ENCODE data around the gene GDF10. TPM values are rescaled to one million over a fixed set of nuclear protein-coding genes. Genes with fewer than 3 reads are reported as not detected.

The GDF10 gene, protein sequence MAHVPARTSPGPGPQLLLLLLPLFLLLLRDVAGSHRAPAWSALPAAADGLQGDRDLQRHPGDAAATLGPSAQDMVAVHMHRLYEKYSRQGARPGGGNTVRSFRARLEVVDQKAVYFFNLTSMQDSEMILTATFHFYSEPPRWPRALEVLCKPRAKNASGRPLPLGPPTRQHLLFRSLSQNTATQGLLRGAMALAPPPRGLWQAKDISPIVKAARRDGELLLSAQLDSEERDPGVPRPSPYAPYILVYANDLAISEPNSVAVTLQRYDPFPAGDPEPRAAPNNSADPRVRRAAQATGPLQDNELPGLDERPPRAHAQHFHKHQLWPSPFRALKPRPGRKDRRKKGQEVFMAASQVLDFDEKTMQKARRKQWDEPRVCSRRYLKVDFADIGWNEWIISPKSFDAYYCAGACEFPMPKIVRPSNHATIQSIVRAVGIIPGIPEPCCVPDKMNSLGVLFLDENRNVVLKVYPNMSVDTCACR
- 1 to 10 TPM in 1 of 4 donors, under 1 TPM in 1, not detected in 2; 0.63 to 1.6 TPM for polyA plus RNA-seq
- long read RNA-seq, donor 1, partial matches to known transcripts, result 0 of 2 reads
- long read RNA-seq, donor 1, other reads (novel, unspliced or antisense), result 0 of 2 reads
- long read RNA-seq, donor 2, partial matches to known transcripts, result 0 of 1 reads
- long read RNA-seq, donor 2, other reads (novel, unspliced or antisense), result 0 of 1 reads
- long read RNA-seq, donor 3, partial matches to known transcripts, result 0 of 1 reads
- long read RNA-seq, donor 3, other reads (novel, unspliced or antisense), result 0 of 1 reads
- long read RNA-seq, donor 4, result 0 reads
- long read RNA-seq, donor 5, result 0 reads
- long read RNA-seq, donor 6, partial matches to known transcripts, result 0 of 1 reads
- long read RNA-seq, donor 6, other reads (novel, unspliced or antisense), result 0 of 1 reads
- long read RNA-seq, donor 7, result 0 reads
- long read RNA-seq, donor 8, result 0 reads
- long read RNA-seq, donor 9, result 0 reads
- long read RNA-seq, donor 10, partial matches to known transcripts, result 0 of 2 reads
- long read RNA-seq, donor 10, other reads (novel, unspliced or antisense), result 0 of 2 reads

DNA sequence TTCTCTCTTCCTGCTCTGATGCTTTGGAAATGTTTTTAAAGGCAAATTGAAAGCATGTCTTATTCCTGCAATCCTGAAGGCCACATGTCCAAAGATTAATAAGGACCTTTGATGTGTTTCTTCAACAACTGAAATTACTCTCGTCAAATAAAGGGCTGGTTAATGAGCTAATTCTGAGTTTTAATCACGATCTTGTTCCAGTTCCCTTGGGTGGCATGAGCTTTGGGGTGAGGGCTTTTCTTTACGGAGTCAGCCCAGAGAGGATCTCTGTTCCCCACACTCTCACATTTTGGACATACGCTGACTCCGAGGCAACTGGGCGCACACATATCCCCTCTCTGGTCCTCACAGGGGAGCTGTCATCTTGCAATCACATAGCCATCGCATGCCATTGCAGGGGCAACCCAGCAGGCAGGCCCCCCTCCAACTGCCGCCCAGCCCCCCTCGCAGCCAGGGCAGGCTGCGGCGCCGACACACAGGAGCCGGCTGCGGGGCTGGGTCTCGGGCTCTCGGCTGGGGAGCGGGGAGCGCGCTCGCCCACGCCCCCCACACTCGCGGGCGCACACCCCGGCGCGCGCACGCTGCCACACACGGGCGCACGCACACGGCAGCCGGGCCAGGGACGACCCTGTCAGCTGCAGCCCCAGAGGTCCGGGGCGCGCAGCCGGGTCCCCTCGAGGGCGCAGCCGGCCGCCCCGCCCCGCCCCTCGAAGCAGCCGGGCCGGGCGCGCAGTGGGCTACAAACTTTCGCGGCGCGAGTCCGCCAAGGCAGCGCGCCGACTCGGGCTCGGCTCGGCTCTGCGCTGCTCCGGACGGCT is at the start of gene GDF10:
GDF10 (plus strand) TSS at position 587 of the 818 bp plus-strand sequence. CDS start 455 bp downstream, outside the sequence.
- 5 to 9% (median 5%) methylated on average over 32 to 64 of the region's 64 CpGs for WGBS, 3 donors
- no peaks in the 10 kb centered on the region for H3K9me3 ChIP-seq (ENCODE audit: control insufficient read depth in 2 of 2, insufficient read depth in 1 of 2, low read depth in 1 of 2, low read length in 1 of 2)
- H3K27me3 ChIP-seq (ENCODE audit: control insufficient read depth in 3 of 3, insufficient read depth in 3 of 3, low read length in 3 of 3), result peaks cover 0 to 44% (median 7%) of the 10 kb centered on the region in 3 donors
- no peak for FAIRE-seq
- H3K4me1 ChIP-seq (ENCODE audit: control insufficient read depth in 3 of 3, insufficient read depth in 2 of 3, low read depth in 1 of 3, low read length in 2 of 3), result peaks cover 0 to 3% (median 0%) of the 10 kb centered on the region in 3 donors
- no peaks in the 10 kb centered on the region for H3K36me3 ChIP-seq (ENCODE audit: control insufficient read depth in 3 of 3, insufficient read depth in 2 of 3, low read depth in 1 of 3, low read length in 3 of 3)
- H3K27ac ChIP-seq (ENCODE audit: low read depth in 1 of 3, low read length in 2 of 3), result no peak within 1 kb of the TSS
- peak within 1 kb of the TSS in 2 of 3 donors; percentile 19 to 37 for H3K4me3 ChIP-seq (ENCODE audit: low read depth in 1 of 3, low read length in 3 of 3)
- DNase-seq, result no peak

DNA sequence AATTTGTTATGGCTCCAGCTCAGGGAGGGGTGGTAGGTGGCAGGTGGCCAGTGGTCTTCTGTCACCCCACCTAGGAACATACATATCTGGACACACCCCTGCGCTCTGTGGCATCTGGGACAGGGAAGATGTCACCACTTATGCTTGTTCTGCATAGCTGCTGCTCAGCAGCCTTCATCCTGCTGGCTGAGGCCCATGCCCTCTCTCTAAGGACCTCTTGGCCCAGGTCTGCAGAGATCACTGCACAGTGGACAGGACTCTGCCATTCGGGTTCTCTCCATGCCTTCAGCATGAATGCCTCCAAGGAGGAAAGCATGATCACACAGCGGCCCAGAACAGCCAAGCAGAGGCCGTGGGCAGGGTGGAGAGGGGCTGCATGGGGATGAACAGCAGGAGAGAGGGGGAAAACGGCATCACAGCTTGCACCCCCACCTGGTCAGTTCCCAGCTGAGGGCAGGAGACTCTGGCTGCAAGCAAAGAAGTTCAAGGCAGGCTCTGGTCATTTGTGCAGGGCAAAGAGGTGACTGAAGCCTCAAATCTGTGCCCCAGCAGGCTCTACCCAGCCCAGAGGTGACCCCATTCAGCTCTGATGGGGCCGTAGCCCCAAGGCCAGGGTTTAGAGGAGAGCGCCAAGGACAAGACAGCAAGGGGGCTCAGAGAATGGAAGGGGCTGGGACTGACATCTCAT is 47.8 kb upstream of the GDF10 start:
- Histone ChIP-seq H3K4me1 (ENCODE audit: control insufficient read depth in 3 of 3, insufficient read depth in 2 of 3, low read depth in 1 of 3, low read length in 2 of 3) (no peaks in the 10 kb centered on the region), H3K4me3 (ENCODE audit: low read depth in 1 of 3, low read length in 3 of 3) (no peak overlapping the region), H3K9me3 (ENCODE audit: control insufficient read depth in 2 of 2, insufficient read depth in 1 of 2, low read depth in 1 of 2, low read length in 1 of 2) (no peaks in the 10 kb centered on the region), H3K36me3 (ENCODE audit: control insufficient read depth in 3 of 3, insufficient read depth in 2 of 3, low read depth in 1 of 3, low read length in 3 of 3) (no peaks in the 10 kb centered on the region), H3K27me3 (ENCODE audit: control insufficient read depth in 3 of 3, insufficient read depth in 3 of 3, low read length in 3 of 3) (peaks cover 0 to 5% (median 0%) of the 10 kb centered on the region in 3 donors), H3K27ac (ENCODE audit: low read depth in 1 of 3, low read length in 2 of 3) (no peak overlapping the region)
- FAIRE-seq (no peak), DNase-seq (no peak)
- 71 to 76% (median 74%) methylated on average over 7 of the region's 7 CpGs for WGBS, 3 donors

DNA sequence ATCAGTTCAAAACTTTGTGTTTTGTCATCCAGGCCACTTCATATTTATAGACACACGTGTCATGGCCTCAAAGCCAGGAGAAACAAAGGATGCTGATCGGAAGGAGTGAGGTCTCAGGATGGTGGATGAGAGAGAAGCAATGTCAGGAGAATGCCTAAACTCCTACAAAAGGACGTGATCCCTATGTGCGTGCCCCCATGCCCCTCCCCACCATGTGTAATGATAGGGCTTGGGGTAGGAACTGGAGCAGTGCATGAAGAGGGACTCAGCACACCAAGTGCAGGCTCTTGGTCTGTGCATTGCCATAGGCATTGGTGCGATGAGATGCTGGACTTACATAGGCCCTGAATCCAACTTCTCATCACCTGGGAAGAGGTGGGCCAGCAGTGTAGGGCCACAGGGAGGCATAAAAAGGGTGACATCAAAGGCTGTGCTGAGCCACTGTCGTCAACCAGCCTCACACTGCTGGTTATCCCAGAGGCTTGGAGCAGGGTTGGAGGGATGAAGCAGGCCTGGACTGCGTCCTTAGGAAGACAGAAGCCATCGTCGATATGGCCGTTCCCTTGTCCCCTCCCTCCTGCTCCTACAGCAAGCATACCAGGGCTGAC is 46.9 kb upstream of the GDF10 start:
- 83 to 91% (median 87%) methylated on average over 10 of the region's 10 CpGs for WGBS, 3 donors
- Histone ChIP-seq H3K9me3 (ENCODE audit: control insufficient read depth in 2 of 2, insufficient read depth in 1 of 2, low read depth in 1 of 2, low read length in 1 of 2) (no peaks in the 10 kb centered on the region), H3K27ac (ENCODE audit: low read depth in 1 of 3, low read length in 2 of 3) (no peak overlapping the region), H3K36me3 (ENCODE audit: control insufficient read depth in 3 of 3, insufficient read depth in 2 of 3, low read depth in 1 of 3, low read length in 3 of 3) (no peaks in the 10 kb centered on the region), H3K27me3 (ENCODE audit: control insufficient read depth in 3 of 3, insufficient read depth in 3 of 3, low read length in 3 of 3) (peaks cover 0 to 5% (median 0%) of the 10 kb centered on the region in 3 donors), H3K4me3 (ENCODE audit: low read depth in 1 of 3, low read length in 3 of 3) (no peak overlapping the region), H3K4me1 (ENCODE audit: control insufficient read depth in 3 of 3, insufficient read depth in 2 of 3, low read depth in 1 of 3, low read length in 2 of 3) (peaks cover 0 to 3% (median 0%) of the 10 kb centered on the region in 3 donors)
- DNase-seq (no peak), FAIRE-seq (no peak)

DNA sequence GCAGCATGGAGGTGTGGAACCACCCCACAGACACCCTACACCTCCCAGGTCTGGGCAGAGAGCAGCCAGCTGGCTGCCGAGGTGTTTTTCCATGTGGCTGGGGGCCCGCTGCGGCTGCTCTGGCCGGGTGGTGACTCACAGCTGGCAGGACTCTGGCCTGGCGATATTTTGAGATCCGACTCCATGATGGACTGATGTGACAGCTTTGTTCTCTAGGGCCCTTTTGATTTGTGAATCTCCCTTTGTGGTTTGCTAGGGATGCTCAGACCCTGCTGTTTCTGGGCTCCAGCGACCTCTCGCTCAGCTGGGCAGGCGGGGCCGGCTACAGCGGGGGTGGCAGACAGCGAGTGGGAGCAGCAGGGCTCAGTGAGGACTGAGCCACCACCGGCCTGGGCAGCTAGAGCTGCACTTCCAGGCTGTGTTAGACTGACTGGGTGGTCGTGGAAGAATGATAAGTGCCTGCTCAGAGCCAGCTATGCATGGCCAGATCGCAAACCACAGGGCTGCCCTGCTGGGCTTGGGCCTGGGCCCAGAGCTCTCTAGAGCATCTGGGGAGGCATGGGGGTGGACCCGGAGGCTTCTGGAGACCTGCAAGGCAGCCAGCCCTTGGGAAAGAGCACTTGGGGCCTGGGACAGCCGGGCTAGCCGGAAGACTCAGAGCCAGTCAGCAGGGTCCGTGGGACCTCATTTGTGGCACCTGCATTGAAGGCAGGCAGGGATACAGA is 46.2 kb upstream of the GDF10 start:
- DNase-seq (no peak), FAIRE-seq (no peak)
- 65 to 81% (median 80%) methylated on average over 19 of the region's 19 CpGs for WGBS, 3 donors
- Histone ChIP-seq H3K9me3 (ENCODE audit: control insufficient read depth in 2 of 2, insufficient read depth in 1 of 2, low read depth in 1 of 2, low read length in 1 of 2) (no peaks in the 10 kb centered on the region), H3K36me3 (ENCODE audit: control insufficient read depth in 3 of 3, insufficient read depth in 2 of 3, low read depth in 1 of 3, low read length in 3 of 3) (no peaks in the 10 kb centered on the region), H3K4me1 (ENCODE audit: control insufficient read depth in 3 of 3, insufficient read depth in 2 of 3, low read depth in 1 of 3, low read length in 2 of 3) (peaks cover 0 to 3% (median 0%) of the 10 kb centered on the region in 3 donors), H3K27ac (ENCODE audit: low read depth in 1 of 3, low read length in 2 of 3) (no peak overlapping the region), H3K27me3 (ENCODE audit: control insufficient read depth in 3 of 3, insufficient read depth in 3 of 3, low read length in 3 of 3) (peaks cover 0 to 5% (median 0%) of the 10 kb centered on the region in 3 donors), H3K4me3 (ENCODE audit: low read depth in 1 of 3, low read length in 3 of 3) (no peak overlapping the region)

DNA sequence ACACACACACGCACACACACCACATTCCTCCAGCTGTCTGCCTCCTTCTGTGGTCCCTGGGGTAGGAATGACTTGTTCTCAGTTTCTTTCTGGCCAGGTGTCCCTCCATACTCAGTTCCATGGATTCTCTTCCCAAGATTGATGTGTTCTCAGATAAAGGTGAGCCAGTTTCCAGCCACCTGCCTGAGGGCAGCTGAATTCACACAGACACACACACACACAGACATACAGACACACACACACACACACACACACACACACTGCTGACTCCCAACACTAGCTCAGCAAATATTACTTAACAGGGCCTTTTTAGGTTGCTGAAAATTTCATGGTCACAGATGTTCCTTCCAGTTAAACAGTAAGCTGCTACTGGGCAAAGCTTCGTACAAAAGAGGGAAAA is 45.4 kb upstream of the GDF10 start:
- no peak for DNase-seq
- no peak for FAIRE-seq

DNA sequence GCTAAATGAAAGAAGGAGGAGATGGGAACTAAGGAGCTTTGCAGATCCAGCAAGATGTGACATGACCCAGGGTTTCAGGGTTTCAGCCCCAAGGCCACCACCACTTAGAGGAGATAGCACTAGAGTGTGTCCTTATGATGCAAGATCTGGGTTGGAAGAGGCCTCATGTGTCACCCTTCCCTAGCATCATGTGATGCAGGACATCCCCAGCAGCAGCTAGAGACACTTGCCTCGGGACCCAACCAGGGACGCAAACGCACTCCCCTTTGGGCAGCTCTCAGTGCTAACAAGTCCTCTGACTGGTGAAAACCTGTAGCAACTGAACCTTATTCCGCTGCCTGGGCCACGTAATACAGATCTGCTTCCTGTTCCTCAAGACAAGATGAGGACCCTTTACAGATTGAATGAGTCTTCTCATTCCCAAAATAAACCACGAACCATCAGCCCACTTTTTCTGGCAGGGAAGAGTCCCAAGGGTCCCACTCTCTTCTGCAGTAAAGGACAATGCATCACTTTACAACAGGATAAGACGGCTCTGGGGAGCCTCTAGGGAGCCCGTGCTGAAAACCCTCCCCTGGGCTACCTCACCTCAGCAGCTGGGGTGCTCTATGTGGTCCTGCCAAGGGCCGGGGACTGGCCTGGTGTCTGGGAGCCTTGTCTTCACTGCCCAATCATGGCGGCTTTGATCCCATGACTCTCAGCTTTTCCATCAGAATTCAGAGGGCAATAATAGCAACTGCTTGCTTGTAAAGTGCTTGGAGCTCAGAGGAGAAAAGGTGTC is 44.8 kb upstream of the GDF10 start:
- 79 to 86% (median 85%) methylated on average over 10 of the region's 10 CpGs for WGBS, 3 donors
- peaks cover 0 to 9% (median 0%) of the 10 kb centered on the region in 3 donors for H3K27me3 ChIP-seq (ENCODE audit: control insufficient read depth in 3 of 3, insufficient read depth in 3 of 3, low read length in 3 of 3)
- FAIRE-seq, result no peak

More for the DNA sequence above, 45.4 kb upstream of the GDF10 start:
- H3K27me3 ChIP-seq (ENCODE audit: control insufficient read depth in 3 of 3, insufficient read depth in 3 of 3, low read length in 3 of 3), result peaks cover 0 to 8% (median 0%) of the 10 kb centered on the region in 3 donors
- no peaks in the 10 kb centered on the region for H3K36me3 ChIP-seq (ENCODE audit: control insufficient read depth in 3 of 3, insufficient read depth in 2 of 3, low read depth in 1 of 3, low read length in 3 of 3)
- no peak overlapping the region for H3K27ac ChIP-seq (ENCODE audit: low read depth in 1 of 3, low read length in 2 of 3)
- no peaks in the 10 kb centered on the region for H3K9me3 ChIP-seq (ENCODE audit: control insufficient read depth in 2 of 2, insufficient read depth in 1 of 2, low read depth in 1 of 2, low read length in 1 of 2)
- H3K4me3 ChIP-seq (ENCODE audit: low read depth in 1 of 3, low read length in 3 of 3), result no peak overlapping the region
- peaks cover 0 to 3% (median 0%) of the 10 kb centered on the region in 3 donors for H3K4me1 ChIP-seq (ENCODE audit: control insufficient read depth in 3 of 3, insufficient read depth in 2 of 3, low read depth in 1 of 3, low read length in 2 of 3)
- WGBS, 3 donors, result 87 to 92% (median 89%) methylated on average over 2 of the region's 2 CpGs

More for the DNA sequence above, 44.8 kb upstream of the GDF10 start:
- no peaks in the 10 kb centered on the region for H3K9me3 ChIP-seq (ENCODE audit: control insufficient read depth in 2 of 2, insufficient read depth in 1 of 2, low read depth in 1 of 2, low read length in 1 of 2)
- H3K36me3 ChIP-seq (ENCODE audit: control insufficient read depth in 3 of 3, insufficient read depth in 2 of 3, low read depth in 1 of 3, low read length in 3 of 3), result no peaks in the 10 kb centered on the region
- H3K4me1 ChIP-seq (ENCODE audit: control insufficient read depth in 3 of 3, insufficient read depth in 2 of 3, low read depth in 1 of 3, low read length in 2 of 3), result peaks cover 0 to 3% (median 0%) of the 10 kb centered on the region in 3 donors
- DNase-seq, result no peak
- no peak overlapping the region for H3K27ac ChIP-seq (ENCODE audit: low read depth in 1 of 3, low read length in 2 of 3)
- H3K4me3 ChIP-seq (ENCODE audit: low read depth in 1 of 3, low read length in 3 of 3), result no peak overlapping the region

Measured in small intestine (tissue), 16 donors.